Activated naive CD4-positive, alpha-beta T cell (primary cell): Measurements from ENCODE around the gene CCDC66.
A peak's percentile ranks its signal among the peaks of the same experiment; 100 is the strongest.
"Not testable (repeated sequence)": the region's sequence is repeated elsewhere in the genome, so short reads cannot be mapped to it uniquely, and the experiment has no call there.

Experiments
- DNase-seq, 4 experiments: peaks; one replicate each; lab custom pipeline; 2025; lab: John Stamatoyannopoulos, UW

The CCDC66 gene

DNA sequence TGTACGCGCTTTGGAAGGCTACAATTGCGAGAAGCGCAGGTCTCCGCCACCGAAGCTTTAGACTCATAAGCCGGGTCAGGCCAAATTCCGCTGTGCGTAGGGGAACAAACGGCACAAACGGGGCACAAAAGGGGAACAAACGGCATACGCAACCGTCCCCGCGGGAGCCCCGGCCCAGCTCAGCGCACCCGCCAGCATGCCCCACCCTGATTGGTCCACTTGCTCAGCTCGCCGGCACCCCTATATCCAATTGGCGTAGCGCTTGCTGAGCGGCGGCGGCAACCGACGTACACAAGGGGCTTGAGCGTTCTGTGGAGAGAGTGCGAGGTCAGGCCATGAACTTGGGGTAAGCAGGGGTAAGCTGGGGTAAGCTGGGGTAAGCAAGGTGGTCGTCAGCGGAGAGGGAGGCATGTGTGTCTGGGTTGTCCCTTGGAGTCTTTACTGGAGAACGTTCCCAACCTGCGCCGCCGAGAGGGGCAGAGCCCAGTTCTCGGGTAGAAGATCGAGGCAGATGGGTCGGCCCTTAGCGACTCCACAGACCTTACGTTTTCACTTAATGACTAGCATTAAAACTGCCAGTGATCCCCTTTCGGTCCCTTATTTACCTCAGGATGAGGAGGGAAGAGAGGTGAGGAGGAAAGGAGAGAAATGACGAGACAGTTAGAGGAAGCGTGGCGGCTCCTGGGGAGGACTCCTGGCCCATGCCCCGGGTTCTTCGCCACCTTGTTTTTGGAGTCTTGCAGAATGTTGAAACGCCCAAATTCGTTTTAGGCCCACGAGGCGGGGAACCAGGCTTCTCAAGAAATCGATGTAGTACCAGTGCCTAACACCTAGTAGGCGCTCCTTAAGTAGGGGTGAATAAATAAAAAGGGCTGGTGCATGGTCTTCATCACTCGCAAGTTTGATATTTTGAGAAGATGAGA is at the start of gene CCDC66:
TSS of gene CCDC66 (plus strand) at position 268 of the 923 bp plus-strand sequence. CDS start at position 336, 68 bp downstream.
- peak; percentile 82 to 90 (median 86) for DNase-seq

DNA sequence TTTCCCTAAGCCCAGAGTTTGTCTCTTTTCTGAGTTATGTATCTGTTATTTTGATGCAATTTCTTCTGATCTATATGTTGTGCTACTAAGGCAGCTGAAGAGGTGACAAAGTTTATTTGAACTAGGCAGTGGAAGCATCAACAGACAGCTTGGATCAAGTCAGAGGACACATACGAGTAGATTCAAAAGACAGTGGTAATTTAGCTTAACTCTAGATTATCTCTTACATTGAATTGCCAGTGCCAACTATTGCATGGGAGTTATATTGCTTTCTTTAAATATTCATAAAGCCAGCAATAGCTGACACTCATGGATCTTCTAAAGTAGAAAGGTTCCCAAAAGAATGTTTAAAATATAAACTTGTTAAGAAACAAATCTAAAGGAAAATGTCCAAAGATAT is 37.3 kb upstream of the CCDC66 start:
- DNase-seq: no peak

DNA sequence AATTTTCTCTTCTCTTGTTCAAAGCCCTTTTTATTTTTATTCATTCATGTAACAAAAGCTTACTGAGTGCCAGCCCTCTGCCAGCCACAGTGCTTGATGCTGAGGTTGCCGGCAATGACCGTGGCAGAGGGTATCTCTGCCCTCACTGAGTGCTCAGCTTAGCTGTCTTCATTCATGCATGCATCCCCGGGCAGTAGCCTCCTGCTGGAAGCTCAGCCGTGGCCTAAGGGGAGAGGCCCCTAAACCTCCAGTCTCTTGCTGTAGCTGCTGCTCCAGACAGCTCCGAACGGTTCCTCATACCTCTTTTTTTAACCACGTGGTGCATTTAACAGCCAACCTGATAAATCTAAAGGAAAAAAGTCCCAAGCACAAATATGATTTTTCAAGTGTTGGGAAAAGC is 34.6 kb upstream of the CCDC66 start:
- no peak for DNase-seq

DNA sequence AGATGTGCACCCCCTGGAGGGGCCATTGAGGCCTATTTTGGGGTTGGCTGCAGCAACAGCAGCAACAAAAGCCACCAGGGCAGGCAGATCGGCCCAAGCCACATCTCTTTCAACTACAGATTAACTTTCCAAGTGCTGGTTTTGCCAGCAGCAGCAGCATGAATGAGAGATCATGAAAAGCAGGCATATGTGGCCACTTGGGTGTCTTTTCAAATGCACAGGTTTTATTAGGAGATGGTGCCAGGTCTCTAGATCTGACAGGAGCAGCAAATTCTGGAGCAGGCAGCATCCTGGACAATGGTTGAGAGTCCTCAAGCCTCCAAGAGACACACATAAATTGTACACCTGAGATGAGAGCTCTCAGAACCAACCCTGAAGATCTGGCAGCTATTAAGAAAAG is 31.7 kb upstream of the CCDC66 start:
- no peak for DNase-seq

DNA sequence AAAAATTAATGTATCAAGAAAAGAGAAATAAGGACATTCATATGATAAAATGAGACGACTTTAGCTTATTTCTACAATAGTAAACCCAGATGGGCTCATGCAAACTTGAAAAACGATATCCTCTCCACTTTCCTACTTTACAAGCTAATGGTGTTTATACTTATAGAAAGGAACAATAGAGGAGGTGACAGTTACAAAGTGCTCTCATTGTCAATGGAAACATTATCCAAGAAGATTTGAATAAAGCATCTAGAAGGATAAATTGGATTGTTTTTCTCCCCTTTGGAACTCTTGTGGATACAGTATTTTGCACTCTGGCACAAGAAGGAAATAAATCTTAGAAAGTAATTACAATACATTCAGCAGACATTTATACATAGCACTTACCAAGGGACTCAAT is 20.2 kb upstream of the CCDC66 start:
- DNase-seq: no peak

DNA sequence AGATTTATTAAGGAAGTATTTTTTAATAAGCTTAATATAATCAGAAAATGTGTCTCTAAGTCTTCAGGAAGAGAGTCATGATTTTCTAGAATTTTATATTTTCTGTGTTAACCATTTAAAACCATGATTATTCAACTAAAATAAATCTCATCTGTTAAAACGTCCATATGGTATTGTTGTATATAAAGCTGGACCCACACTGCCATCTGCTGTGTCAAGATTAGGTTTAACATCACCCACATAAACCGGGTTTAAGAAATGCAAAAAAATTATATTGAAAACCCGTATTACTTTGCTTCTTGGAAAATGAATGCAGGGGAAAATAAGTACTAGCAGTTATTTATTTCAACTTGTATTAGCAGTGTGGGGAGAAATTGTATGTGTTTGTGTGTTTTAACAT is 9.5 kb upstream of the CCDC66 start:
- DNase-seq: no peak

DNA sequence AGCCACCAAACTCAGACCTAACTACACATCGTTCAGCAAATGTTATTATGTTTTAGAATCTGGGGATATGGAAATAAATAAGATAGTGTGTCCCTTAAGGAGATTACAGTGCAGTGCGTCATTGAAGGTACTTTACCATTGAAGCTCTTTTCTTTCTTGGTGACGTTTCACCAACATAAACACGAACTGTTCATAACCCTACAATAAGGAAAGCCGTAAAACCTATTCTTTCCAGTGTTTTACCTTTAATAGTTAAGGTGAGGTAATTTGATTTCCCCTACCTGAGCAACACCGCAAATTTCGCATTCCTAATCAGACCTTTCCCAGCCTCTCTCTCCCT is 826 bp downstream of the CCDC66 start:
- DNase-seq: no peak

DNA sequence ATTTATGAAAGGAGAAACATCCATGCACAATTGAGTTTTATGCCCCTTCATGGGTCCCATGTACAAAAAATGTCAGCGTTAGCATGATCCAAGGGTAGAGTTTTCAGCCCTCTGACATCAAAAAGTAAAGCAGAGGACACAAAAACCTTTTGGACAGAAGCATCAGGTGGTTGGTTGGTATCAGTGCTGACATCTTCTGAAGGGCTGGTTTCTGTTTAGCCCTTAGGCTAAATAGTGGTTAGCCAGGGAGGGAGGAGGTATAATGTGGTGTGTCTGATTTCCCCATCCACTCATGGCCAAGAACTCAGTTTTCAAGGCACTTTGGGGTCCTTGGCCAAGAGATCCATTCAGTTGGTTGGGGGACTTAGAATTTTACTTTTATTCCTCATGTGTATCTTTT is 16.5 kb downstream of the CCDC66 start:
- no peak for DNase-seq

DNA sequence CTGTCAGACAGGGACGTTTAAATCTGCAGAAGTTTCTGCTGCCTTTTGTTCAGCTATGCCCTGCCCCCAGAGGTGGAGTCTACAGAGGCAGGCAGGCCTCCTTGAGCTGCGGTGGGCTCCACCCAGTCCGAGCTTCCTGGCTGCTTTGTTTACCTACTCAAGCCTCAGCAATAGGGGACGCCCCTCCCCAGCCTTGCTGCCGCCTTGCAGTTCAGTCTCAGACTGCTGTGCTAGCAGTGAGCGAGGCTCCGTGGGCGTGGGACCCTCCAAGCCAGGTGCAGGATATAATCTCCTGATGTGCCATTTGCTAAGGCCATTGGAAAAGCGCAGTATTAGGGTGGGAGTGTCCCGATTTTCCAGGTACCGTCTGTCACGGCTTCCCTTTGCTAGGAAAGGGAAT is 25.0 kb downstream of the CCDC66 start:
- not testable (repeated sequence) for DNase-seq

DNA sequence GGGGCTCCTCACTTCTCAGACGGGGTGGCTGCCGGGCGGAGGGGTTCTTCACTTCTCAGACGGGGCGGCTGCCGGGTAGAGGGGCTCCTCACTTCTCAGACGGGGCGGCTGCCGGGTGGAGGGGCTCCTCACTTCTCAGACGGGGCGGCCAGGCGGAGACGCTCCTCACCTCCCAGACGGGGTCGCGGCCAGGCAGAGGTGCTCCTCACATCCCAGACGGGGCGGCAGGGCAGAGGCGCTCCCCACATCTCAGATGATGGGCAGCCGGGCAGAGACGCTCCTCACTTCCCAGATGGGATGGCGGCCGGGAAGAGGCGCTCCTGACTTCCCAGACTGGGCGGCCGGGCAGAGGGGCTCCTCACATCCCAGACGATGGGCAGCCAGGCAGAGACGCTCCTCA is 27.3 kb downstream of the CCDC66 start:
- not testable (repeated sequence) for DNase-seq

DNA sequence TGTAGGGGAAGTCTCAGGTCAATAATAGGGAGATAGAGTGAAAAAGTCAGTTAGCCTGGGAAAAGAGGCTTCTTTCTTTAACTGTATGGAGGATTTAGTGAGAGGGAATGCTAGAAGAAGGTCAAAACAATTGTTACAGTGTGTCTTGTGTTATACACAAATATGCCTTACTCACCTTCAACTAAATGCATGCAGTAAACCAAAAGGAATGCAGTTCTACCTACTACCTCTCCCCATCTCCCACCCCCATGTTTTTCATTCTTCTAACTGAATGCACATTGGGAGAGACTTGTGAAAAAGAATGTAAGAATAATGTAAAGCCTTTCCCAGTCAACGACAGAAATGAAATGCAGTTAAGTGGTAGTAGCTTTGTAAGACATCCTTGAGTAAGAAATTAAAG is 33.8 kb downstream of the CCDC66 start:
- DNase-seq: no peak

DNA sequence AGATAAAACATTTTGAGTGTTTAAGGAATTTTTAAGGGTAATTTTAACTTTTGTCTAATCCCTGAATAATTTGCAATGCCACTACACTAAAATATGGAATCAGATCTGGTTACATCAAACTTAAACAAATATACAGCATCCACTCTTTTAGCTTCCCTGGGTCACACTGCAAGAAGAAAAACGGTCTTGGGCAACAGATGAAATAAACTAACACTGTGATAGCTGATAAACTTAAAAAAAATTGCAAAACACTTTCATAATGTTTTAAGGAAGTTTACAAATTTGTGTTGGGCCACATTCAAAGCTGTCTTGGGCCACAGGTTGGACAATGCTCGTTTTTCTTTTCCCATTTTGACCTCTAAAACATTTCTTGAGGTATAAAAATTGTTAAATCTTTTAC is 34.3 kb downstream of the CCDC66 start:
- DNase-seq: no peak

DNA sequence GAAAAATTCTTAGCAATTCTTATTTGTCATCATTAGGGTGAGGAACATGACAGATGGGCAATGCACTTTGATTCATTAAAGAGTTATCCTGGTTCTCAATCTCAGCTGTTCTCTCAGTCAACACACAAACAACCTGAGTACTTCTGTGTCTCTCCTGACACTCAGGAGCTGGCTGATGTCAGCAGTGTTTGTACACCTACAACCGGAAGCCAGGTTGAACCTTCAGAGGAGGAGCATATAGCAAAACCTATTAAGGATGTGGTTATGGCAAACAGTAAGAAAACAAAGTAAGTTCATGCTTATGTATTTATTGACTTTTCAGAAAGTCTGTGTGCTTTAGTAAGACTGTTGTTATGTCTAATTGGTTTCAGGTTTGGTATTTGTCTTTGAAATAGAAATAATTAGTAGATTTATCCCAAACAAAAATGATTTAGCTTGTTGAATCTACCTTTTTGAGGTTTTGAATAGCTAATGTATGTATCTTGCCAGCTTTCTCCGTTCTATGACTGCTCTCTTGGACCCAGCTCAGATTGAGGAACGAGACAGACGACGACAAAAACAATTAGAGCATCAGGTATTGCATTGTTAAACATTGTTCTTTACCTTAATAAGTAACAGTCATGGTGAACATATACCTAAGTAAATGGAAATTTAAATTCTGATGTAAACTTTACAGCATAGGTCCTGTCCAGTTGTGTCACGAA is 36.6 kb downstream of the CCDC66 start:
- DNase-seq: peak in 2 of 4 experiments; percentile 5 to 23

DNA sequence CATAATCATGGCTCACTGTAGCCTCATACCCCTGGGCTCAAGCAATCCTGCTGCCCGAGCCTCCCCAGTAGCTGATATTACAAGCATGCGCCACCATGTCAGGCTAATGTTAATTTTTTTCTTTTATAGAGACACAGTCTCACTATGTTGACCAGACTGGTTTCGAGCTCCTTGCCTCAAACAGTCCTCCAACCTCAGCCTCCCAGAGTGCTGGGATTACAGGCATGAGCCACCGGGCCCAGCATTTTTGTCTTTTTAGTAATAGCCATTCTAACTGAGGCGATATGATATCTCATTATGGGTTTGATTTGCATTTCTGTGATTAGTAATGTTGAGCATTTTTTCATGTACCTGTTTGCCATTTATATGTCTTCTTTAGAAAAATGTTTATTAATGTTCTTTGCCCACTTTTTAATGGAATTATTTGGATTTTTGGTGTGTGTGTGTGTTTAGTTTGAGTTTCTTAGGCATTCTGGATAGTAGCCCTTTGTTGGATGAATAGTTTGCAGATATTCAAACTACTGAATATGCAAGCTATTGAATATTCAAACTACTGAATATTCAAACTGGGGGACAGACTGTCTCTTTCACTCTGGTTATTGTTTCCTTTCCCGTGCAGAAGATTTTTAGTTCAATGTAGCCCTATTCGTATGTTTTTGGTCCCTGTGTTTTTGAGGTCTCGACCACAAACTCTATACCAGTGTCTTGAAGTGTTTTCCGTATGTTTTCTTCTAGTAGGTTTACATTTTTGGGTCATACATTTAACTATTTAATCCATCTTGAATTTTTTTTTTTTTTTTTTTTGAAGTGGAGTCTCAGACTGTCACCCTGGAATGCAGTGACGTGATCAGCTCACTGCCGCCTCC is 39.2 kb downstream of the CCDC66 start:
- no peak for DNase-seq

DNA sequence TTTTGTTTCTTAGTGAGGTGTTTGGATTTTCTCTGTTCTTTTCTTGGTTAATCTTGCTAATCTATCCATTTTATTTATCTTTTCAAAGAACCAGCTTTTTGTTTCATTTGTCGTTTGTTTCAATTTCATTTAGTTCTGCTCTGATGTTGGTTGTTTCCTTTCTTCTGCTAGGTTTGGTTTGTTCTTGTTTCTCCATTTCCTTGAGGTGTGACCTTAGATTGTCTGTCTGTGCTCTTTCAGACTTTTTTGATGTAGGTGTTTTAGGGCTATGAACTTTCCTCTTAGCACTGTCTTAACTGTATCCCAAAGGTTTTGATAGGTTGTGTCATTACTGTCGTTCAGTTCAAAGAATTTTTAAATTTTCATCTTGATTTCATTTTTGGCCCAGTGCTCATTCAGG is 51.5 kb downstream of the CCDC66 start:
- not testable (repeated sequence) for DNase-seq

DNA sequence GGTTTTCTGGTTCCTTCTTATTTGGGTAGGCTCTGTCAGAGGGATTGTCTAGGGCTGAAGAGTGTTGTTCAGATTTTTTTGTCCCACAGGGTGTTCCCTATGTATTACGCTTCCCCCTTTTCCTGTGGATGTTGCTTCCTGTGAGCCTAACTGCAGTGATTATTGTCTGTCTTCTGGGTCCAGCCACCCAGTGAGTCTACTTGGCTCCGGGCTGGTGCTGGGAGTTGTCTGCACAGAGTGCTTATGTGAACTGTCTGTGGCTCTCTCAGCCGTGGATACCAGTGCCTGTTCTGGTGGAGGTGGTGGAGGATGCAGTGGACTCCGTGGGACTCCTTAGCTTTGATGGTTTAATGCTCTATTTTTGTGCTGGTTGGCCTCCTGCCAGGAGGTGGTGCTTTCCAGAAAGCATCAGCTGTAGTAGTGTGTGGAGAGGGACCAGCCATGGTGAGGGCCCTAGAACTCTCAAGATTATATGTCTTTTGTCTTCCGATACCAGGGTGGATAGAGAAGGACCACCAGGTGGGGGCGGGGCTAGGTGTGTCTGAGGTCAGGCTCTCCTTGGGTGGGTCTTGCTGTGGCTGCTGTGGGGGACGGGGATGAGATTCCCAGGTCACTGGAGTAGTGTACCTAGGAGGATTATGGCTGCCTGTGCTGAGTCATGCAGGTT is 53.8 kb downstream of the CCDC66 start:
- no peak for DNase-seq

DNA sequence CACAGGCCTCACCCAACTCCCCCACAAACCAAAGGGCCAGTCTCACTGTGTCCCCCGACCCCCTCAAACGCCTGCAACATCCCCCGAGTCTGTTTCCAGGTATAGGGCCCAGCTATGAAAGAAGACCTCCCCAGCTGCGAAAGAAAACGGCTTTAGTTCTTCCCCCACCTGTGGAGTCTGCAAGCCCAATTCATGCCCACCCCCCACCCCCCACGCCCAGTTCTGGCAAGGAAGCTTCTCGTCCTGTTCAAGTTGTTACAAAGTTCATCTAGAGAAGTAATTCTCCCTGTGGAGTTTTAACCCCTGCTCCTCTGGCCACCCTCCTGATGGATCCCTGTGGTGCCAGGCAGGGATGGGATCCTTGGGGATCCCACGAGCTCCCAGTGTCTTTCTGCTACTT is 54.4 kb downstream of the CCDC66 start:
- no peak for DNase-seq

DNA sequence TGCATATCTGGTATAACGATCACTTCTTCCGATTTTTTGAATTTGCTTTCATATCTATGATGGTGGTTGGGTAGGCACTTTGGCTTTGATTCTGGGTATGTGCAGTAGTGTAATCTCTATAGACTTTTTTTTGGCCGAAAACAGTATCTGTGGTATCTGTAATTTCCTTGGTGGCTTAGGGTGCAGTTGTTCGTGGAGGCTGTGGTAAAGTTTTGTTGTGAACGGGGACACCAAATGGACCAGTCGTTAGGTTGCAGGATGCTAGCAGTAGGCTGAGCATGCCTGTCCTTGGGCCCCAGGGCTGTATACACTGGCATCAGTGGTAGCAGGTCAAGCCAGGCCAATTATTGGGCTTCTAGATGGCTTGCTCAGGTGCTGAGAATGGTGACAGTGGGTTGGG is 55.2 kb downstream of the CCDC66 start:
- no peak for DNase-seq

DNA sequence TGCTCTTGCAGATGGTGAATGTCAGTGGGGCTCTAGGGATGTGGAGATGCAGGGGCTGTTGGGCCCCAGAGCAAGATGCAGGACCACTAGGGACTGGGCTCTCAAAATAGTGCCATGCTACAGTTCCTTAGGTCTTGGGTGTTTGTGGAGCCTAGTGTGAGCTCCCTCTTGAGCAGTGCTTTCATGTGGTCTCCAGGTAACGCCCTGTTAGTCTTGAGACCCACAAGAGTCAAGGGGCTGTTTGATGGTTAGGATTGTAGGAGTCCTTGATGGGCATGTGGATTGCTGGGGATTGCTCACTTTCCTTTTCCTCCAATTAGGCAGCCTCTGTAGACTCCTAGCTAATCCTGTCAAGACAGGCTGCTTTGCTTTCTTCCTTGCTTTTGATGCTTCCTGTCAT is 56.0 kb downstream of the CCDC66 start:
- DNase-seq: no peak

DNA sequence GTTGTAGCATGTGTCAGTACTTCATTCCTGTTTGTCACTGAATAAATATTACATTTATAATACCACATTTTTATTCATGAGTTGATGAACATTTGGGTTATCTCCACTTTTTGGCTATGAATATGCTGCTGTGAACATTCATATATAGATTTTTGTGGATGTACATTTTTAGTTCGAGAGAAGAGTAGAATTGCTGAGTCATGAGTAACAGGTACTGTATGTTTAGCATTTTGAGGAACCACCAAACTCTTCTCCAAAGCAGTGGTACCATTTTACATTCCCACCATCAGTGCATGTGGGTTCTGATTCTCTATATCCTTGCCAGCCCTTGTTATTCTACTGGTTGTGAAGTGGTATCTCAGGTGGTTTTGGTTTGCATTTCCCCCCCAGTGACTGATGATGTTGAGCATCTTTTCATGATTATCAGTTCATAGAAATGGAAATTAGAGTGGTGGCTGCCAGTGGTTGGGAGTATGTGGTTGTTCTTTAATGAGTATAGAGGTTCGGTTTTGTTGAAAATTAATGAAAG is 59.6 kb downstream of the CCDC66 start:
- no peak for DNase-seq

DNA sequence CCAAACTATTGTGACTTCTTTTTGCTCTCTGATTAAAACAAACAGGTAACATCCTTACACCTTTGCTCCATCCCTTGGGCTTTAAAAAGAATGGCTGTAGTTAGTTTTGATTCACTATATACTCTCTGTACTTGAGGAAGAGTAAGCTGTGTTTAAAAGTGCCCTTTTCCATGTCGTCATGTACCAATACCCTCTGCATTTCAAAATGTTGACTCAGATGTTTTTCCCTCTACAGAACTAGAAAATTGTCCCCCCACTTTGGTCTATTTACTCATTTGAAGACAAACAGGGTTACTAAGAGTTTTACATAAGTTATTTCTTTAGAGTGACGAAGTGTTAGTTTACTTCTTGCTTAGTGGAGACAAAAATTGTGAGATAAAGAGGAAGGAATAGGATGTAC is 63.4 kb downstream of the CCDC66 start:
- DNase-seq: no peak

DNA sequence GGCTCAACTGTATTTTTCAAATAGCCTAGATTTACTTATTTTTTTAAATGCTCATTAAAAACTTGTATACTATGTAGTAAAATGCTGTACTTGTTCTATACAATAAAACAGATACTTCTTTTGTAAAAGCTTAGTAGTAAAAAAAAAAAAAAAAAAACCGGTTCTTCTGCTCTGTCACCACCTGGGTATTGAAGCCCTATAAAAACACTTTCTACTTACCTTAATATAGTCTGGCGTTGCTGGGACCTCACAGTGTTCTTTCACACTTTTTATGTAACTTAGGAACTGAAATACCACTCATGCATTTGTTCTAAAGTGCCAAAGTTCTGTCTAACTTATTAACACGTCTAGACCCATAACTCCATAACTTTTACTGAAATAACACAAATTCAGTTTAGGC is 64.7 kb downstream of the CCDC66 start:
- DNase-seq: no peak
